NOMO-1 (cell line): Measurements from ENCODE around the gene CTSA.
"Not testable (repeated sequence)": the region's sequence is repeated elsewhere in the genome, so short reads cannot be mapped to it uniquely, and the experiment has no call there.

Experiments
- DNase-seq, 2 experiments: peaks; one replicate each; lab custom pipeline; 2025; ENCODE audit not compliant: unreplicated experiment in 2 of 2; lab: John Stamatoyannopoulos, UW

CTSA gene

DNA sequence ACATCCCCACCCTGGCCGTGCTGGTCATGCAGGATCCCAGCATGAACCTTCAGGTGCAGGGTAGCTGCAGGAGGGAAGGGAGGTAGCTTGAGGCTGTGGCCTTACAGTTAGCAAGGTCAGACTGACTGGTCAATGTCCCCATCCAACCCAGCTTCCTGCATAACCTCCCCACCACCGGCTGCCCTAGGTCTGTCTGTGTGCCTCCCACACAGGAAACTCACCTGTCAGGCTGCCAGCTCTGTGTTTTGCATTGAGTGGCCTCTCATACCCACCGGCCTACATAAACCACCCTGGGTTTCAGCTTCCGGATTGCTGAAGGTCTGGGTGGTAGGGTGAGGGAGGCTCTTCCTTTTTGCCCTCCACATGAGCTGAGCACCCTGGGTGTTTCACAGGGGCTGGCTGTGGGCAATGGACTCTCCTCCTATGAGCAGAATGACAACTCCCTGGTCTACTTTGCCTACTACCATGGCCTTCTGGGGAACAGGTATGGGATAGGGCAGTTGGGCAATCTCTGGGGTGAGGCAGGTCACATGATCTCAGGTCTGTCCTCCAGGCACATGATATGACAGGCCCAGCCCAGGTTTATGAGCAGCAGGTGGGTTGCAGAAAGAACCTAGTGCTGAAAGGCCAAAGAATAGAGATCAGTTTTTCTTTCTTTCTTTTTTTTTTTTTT is 1.8 kb downstream of the CTSA start:
- no peak for DNase-seq

DNA sequence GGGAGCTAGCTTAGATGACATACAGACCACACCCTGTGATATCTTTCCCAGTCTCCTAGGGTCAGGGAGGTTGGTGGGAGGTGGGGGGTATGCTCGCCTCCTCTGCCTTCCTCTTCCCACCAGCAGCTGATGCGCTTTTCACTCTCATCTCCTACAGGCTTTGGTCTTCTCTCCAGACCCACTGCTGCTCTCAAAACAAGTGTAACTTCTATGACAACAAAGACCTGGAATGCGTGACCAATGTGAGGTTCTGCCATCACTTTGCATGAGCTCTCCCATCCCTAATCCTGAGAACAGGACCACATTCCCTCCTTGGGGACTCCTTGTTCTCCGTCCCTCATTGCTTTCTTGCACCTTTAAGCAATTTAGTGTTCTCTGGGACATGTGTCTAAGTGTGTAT is 2.7 kb downstream of the CTSA start:
- no peak for DNase-seq

DNA sequence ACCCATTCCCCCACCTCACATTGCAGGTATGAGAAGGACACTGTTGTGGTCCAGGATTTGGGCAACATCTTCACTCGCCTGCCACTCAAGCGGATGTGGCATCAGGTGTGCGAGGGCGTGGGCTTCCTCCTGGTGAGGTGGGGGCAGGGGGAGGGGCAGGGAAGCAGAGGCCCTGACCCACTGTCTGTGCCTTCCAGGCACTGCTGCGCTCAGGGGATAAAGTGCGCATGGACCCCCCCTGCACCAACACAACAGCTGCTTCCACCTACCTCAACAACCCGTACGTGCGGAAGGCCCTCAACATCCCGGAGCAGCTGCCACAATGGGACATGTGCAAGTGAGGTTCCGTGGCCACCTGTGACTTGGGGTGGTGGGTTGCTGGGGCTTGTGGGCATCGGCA is 3.7 kb downstream of the CTSA start:
- DNase-seq, result no peak

DNA sequence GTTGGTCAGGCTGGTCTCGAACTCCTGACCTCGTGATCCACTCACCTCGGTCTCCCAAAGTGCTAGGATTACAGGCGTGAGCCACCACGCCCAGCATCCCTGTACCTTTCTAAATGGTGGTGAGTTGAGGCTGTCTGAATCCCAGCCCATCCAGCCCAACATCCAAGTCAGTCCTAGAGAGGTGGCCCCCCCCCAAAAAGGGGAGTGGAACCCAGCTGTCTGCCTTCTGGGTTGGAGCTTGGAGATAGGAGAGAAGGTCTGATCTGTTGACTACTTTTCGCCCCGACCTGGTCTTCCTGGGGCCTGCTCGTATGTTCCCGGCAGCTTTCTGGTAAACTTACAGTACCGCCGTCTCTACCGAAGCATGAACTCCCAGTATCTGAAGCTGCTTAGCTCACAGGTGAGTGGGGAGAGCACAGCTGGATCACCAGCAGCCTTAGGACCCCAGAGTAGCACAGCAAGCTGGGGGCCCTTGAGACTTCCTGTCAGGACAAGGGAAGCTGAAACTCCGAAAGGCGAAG is 5.6 kb downstream of the CTSA start:
- no peak for DNase-seq

DNA sequence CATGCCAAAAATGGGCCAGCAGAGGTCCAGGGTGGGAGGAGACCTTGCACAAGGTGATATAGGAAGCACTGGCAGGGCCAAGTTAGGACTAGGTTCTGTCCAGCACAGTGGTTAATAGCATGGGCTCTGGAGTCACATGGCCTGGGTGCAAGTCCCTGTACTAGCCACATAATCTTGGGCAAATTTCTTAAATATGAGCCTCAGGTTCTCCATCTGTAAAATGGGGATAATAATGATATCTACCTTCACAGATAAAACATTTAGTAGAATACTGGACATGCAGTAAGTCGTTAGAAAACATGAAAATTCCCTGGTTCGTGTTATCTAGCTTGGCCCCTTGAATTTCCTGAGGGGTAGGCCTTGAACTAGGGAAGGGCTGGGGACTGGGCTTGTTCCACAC is 6.2 kb downstream of the CTSA start:
- no peak for DNase-seq

DNA sequence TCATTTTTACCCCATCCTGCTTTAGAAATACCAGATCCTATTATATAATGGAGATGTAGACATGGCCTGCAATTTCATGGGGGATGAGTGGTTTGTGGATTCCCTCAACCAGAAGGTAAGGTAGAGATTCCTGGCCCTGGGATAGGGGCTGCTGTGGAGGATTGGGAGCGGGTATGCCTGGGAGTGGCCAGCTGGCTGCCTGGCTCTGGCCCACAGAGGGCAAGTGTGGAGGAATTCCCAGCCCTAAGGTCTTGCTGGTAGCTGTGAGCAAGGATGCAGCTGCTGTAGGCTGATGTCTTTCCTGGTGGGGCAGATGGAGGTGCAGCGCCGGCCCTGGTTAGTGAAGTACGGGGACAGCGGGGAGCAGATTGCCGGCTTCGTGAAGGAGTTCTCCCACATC is 6.6 kb downstream of the CTSA start:
- no peak for DNase-seq

DNA sequence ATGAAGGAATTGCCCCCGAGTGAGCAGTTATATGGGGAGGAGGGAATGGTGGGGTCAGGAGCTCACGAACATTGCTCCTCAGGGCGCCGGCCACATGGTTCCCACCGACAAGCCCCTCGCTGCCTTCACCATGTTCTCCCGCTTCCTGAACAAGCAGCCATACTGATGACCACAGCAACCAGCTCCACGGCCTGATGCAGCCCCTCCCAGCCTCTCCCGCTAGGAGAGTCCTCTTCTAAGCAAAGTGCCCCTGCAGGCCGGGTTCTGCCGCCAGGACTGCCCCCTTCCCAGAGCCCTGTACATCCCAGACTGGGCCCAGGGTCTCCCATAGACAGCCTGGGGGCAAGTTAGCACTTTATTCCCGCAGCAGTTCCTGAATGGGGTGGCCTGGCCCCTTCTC is 7.2 kb downstream of the CTSA start:
- no peak for DNase-seq

DNA sequence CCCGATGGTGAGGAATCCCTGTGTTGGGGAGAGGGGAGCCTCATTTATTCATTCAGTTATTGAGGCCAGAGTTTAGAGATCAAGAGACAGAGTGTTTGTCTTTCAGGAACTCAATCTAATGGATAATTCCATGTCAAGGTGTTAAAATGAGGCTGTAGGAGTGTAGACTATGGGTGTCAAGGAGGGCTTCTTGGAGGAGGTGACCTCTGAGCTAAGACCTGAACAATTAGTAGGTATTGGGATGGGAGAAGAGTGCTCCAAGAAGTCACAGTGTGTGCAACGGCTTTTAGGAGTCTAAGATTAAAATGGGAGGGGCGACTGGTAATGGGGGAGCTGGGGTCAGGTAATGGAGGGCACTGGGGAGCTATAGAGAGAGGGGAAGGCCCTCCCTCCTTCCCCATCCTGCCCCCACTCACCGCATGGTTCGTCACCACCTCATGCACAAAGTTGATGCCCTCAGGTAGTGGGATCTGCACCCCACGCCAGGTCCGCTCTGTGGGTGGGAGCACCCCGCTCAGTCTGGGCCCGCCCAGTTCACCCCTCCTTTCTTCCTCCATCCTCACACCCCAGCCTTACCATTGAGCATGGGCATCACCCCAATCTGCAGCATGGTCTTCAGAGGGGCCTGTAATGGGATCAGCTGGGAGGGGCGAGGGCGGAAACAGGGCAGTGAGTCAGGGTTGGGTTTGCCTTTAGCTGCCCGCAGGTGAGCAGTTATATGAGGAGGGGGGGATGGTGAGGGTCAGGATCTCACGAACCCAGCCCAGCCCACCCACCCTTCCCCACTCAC is 8.1 kb downstream of the CTSA start:
- no peak for DNase-seq

DNA sequence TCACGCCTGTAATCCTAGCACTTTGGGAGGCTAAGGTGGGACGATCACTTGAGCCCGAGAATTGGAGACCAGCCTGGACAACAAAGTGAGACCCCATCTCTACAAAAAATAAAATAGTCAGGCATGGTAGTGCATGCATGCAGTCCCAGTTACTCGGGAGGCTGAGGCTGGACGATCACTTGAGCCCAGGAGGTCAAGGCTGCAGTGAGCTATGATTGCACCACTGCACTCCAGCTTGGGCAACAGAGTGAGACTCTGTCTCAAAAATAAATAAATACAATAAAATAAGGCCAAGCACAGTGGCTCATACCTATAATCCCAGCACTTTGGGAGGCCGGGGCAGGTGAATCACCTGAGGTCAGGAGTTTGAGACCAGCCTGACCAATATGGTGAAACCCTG is 10.2 kb downstream of the CTSA start:
- not testable (repeated sequence) for DNase-seq

DNA sequence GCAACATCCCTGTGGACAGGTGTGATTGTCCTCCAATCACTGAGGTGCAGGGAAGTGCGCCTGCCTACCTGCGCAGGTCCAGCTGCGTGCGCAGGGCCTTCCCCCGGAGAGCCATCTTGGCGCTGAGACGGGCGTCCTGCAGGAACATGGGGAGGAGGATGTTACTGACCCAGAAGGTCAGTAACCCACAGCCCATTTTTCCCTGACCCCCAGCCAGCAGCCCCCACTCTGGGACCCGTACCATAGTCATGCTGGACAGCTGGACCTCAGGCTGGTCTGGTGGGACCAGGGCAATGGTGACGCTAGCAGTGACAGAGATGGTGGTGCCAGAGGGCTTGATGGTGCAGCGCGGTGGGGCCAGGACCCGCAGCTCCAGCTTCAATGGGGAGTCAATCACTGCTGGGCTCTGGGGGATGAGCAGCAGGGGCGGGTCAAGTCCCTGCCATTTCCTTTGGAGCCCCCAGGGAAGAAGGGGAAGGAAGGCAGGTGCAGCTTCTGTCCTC is 11.1 kb downstream of the CTSA start:
- DNase-seq, result no peak

DNA sequence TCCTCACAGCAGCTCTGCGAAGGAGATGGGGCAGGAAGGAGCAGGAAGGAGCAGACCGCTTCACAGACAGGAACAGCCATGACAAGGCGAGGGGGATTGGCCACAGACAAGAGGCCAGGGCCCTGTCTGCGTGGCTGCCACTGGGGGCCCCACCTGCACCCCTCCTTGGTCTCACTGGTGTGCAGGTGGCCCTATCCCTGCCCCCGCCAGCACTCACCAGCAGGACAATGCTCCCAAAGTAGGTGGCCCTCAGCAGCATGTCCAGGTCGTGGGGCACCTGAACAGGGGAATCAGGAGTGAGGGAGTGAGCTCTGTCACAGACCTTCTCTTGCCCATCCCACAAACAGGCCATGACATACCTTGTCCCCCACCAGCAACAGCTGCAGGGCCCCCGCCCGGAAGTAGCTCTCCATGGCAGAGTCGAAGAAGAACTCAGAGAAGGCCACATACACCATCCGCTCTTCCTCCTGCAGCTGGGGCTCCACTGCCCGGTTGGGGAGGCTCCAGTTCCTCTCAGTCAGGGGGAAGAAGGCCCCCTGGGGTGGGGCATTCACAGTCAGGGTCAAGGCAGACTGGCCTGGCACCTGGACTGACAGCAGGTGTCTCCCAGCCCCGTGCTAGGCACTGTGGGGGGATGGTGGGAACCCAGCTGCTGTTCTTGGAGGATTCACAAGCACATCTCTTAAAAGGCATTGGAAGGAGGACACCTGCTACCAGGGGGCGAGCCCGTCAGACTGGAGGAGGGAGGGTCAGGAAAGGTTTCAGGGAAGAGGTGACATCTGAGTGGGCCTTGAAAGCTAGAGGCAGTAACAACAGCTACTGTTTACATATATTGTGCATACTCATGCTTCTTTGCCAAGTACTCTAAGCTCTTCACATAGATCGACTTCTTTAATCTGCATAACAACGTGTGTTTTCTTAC is 13.7 kb downstream of the CTSA start:
- no peak for DNase-seq

DNA sequence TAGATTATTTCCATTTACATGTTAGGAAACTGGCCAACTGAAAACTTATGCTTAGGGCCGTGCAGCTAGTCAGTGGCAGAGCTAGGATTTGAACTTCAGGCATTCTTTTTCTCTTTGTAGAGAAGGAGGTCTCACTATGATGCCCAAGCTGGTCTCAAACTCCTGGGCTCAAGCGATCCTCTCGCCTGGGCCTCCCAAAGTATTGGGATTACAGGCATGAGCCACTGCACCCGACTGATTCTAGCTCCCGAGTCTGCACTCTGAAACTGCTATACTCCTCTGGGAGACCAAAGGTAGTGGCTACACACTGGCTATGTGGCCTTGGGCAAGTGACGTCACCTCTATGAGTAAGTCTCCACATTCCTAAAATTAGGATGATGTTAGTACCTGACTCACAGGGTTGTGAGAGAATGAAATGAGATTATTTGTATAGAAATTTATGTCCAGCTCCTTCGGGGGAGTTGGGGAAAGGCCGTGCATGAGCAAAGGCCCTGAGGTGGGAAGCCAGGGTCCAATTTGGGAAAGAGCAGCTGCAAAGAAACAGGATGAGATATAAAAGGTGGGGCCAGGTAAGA is 14.5 kb downstream of the CTSA start:
- DNase-seq, result no peak

DNA sequence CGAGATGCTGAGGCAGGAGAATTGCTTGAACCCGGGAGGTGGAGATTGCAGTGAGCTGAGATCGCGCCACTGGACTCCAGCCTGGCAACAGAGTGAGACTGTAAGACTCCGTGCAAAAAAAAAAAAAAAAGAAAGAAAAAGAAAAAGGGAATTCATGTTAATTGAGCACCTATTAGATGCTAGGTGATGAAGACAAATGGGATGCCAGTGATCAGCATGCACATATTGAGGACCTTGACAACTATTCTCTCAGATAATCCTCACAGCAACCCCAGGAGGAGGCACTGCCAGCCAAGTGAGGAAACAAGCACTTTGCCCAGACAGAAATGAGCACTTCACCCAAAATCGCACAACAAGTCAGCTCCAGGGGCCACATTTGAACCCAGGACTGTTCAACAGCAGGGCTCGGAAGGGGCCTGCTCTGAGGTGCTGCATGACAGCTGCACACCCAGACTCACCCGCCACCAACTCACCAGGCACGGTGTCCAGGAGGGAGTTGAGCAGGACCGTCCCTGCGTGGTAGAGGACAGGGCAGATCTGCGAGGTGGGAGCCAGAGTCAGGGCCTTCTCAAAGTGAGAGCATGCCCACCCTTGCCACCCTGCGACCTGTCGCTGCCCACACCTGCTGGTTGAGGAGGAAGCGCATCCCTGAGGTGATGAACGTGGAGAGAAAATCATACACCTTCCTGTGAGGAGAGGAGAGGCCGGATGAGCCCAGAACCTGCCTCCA is 16.2 kb downstream of the CTSA start:
- DNase-seq, result no peak

DNA sequence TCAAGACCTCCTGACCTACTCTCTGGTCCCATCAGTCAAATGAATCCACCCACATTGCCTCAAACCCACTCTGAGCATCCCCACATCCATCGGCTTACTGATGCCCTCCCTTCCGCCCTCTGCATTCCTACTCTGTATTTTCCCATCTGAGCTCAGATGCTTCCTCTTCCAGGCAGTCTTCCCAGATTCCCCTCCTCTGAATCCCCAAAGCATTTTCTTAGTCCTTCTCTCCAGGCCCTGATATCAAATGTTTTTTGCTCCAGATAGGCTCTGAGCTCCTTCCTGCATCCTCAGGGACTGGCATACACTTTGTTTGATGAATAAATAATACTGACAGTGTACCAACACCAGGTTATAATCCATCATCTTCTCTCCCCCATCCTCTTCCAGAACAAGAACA is 16.9 kb downstream of the CTSA start:
- DNase-seq, result no peak

DNA sequence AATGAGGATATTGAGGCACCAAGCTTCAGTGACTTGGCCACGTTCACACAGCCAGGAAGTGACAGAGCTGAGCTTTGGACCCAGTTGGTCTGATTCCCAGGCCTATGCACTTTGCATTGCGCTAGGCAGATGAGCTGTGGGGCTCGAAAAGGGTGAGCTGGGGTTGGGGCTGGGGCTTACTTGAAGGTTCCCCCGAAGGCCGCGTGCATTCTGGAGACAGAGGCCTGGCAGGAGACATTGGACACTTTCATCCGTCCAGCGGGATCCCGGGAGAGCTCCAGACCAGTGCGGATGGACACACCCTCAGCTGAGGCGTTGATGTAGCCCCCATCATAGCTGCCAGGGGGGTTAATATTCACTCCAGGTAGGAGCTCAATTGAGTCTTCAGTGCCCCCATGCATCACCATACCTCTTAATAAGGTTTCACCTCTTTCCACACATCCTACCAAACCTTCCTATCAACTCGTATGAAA is 18.2 kb downstream of the CTSA start:
- DNase-seq, result no peak

DNA sequence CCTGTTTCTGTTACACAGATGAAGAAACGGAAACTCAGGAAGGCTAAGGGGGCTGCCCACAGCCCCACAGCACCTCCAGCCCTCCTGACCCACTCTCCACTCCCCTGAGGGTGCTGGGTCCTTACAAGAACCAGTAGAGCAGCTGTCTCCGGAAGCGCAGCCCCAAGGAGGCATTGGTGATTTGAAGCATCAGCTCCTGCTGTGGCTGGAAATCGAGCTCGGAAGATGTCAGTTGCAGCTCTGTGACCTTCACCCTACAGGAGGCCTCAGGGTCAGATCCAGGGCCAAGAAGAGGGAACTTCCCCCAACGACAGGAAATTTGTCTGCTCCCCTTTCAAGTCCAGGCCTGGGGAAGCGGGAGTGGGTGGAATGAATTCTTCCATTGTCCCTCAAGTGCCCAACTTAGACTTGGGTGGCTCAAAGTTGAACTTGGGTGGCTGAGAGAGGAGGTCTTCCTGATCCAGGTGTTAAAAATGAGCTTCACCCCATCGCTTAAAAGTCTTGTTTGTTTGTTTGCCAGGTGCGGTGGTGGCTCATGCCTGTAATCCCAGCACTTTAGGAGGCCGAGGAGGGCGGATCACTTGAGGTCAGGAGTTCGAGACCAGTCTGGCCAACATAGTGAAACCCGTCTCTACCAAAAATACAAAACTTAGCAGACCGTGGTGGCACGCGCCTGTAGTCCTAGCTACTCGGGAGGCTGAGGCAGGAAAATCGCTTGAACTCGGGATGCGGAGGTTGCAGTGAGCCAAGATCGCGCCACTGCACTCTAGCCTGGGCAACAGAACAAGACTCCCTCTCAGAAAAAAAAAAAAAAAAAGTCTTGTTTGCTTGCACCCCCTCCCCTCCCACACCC is 18.9 kb downstream of the CTSA start:
- peak; percentile 6 to 26 for DNase-seq

DNA sequence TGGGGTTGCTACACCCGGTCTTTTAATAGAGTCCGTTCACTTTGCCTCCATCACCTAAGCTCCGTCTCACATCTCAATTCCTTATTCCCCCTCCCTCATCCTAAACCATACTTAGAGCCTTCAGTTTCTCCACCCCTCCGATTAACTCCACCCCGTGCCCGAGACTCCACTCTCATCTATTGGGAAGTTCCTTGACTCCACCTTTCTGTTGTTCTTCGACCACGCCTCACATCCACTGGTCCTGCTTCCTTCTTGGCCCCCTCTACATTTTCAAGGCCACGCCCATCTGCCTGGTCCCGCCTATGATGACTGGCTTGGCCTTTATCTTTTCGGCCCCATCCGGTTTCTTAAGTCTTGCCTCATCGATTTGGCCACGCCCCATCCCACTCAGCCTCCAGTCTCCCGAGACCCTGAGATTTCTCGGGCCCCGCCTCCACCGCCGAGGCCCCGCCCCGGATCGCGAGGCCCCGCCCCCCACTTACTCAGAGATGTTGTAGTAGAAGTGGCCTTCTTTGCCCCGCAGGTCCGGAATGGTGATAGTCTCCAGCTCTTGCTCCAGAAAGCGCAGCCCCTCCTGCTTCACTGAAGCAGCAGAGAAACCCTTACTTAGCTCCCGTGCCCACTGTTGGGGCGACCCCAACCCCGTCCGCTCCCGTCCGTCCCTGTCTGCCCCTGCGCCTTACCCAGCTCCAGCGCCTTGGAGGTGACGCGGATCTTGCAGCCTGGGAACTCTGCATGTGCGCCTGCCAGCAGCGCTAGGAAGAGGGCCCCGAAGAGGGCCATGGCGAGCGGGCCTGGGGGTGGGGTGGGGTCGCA is 19.7 kb downstream of the CTSA start:
- DNase-seq, result peak; percentile 99
